HG02885 (cell line): Measurements from ENCODE around the gene CLIP3.
"Not testable (repeated sequence)": the region's sequence is repeated elsewhere in the genome, so short reads cannot be mapped to it uniquely, and the experiment has no call there.

ENCODE experiments used
- ATAC-seq: cut with Tn5 transposase; IDR thresholded peaks from one replicate; pipeline ENCODE4 v1.9.1; 2021; ENCODE audit warnings: mild to moderate bottlenecking; ENCODE audit not compliant: unreplicated experiment, poor library complexity

Gene CLIP3

GRCh38 chr19:35986664-35987570 is 45.8 kb downstream of the CLIP3 start:
- no peak for ATAC-seq

DNA sequence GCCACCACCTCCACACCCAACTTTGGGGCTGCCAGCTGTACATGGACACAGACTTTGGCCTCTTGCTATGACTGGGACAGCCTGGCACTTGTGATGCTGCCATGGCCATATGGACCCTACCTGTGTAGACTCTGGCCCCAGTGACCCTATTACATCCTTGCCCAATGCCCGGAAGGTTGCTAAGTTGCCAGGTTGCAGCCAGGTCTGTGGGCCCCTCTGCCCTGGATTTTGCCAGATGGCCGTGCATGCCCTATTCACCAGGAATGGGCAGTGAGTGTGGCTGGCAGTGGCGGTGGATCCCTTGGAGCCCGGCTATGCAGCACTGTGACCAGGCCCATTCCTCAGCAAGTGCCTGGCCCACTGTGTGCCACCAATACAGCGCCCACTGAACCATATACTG is 46.6 kb downstream of the CLIP3 start:
- no peak for ATAC-seq

- ATAC-seq = no peak
Measured at GRCh38 chr19:35983177-35983576, 49.5 kb downstream of the CLIP3 start.

DNA sequence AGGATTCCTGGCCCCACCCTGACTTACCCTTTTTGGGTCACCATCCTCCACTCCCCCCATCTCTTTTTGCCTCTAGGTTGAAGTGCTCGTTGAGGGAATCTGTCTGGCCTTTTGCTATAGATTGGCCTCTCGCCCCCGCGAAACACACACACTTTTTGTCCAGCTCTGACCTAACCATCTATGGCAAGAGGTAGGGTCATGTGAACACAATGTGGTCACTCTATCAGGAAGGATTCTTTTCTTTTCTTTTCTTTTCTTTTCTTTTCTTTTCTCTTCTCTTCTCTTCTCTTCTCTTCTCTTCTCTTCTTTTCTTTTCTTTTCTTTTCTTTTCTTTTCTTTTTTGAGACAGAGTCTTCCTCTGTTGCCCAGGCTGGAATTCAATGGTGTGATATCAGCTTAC is 51.7 kb downstream of the CLIP3 start:
- not testable (repeated sequence) for ATAC-seq

DNA sequence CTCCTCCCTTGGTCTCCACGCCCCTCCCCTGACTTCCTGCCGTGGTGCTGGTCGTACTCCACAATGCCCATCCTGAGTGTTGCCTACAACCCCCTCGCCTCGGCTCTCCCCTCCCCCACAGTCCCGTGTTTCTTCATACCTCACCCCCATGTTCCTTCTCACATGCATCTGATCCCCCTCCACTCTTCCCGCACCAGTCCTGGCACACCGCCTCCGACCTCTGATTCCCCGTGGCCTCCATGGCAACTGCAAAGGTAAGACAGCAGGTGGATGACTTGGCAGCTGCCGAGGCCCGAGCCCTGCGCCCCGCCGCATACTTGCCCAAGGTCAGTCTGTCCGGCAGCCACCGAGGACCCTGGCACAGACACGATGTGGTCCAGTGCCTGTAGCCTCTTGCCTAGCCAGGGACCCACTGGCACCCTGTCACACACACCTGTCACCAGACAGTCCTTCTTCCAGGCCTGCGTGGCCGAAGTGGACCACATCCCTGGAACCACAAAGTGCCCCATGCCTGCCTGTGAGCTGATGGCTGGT is 53.8 kb downstream of the CLIP3 start:
- no peak for ATAC-seq

- ATAC-seq = no peak
Measured at GRCh38 chr19:35978271-35978670, 54.4 kb downstream of the CLIP3 start.

DNA sequence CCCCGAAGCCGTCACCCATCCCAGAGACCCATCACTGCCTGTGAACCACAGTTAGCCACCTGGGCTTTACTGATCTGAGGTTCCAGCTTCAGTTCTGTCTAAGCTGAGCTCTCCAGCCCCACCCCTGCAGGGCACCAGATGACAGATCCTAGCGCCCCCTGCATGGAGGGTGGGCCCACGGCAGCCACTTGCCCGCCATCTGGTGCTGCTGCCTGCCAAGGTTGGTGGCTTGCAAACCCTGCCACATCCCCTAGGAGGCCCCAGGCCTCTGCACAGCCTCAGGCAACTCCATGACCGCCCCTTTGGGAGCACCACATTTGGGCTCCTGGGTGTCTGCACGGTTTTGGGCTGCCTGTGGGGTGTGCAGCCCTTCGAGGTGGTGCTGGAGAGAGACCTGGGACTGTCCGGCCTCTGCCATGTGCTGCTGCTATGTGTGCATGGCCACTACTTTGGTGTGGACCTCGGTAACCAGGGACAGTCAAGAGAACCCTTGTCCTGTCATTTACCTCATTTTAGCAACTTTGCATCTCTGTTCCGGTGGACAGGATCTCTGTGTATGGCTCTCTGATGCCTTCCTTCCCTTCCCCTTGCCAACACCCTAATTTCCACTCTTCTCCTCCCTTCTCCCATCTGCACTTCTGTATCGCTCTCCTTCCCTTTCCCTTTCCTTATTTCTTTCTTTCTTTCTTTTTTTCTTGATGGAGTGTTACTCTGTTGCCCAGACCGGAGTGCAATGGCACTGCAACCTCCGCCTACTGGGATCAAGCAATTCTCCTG is 55.0 kb downstream of the CLIP3 start:
- ATAC-seq = no peak

DNA sequence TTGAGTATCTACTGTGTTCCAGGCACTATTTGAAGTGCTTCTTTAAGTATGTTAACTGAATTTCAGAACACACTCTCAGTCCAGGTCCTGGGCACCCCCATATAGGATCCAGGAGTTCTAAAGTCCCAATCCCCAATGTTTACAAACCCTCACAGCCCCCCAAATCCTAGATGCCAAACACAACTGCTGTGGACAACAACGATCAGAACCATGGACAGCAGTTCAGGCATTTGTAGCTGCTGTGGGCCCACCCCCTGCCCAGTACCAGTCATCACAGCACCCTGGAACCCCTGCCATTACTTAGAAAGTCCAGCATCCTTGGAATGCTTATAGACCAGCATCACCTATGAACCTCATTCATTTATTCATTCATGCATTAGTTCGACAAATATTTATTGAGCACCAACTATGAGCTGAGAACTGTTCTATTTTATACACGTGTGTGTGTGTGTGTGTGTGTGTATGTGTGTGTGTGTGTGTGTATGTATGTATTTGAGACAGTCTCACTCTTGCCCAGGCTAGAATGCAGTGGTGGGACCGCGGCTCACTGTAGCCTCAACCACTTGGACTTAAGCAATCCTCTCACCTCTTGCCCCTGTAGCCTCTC is 57.0 kb downstream of the CLIP3 start:
- no peak for ATAC-seq

GRCh38 chr19:35973487-35973886 is 59.2 kb downstream of the CLIP3 start:
- no peak for ATAC-seq

DNA sequence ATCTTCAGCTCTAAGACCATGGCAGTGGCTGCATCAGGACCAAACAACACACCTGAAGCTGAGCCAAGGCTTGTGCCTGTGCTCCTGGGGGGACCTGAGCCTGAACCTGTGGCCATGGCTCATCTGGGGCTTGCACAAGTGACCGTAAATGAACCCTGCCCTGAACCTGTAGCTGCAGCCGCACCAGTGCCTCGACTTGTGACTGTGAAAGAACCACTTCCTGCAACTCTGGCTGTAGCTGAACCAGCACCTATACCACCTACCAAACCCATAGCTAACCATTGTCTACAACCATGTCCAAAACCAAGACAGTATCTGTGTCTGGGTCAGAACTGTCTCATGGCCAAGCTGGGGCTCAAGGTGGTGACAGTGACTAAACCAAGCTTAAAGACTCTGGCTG is 65.9 kb downstream of the CLIP3 start:
- ATAC-seq = no peak
